Esophagus squamous epithelium (tissue), 4 donors: Measurements from ENCODE around the gene NQO1.
A peak's percentile ranks its signal among the peaks of the same experiment; 100 is the strongest.

ENCODE experiments used
- POLR2A ChIP-seq, 4 donors: fragments of 450-650 bp; IDR thresholded peaks; one replicate each; pipeline ENCODE4 v1.6.1; 2017; ENCODE audit warnings: antibody characterized with exemption in 4 of 4, mild to moderate bottlenecking in 4 of 4, moderate library complexity in 3 of 4
- TF ChIP-seq, protein P1 (sequence below), 6 experiments: fragments of 450-650 bp in 4 of 6; fragments of 200-600 bp in 2 of 6; sonication (generic) in 2 of 6; IDR thresholded peaks; one replicate each; pipeline ENCODE4 v1.5.1; 2016 to 2019; ENCODE audit warnings: antibody characterized with exemption in 6 of 6, mild to moderate bottlenecking in 4 of 6, moderate library complexity in 4 of 6

- TF ChIP-seq POLR2A (IDR thresholded peaks at IDR 0.05) = peak in 2 of 4 donors; percentile 59 to 68
- TF ChIP-seq, protein P1, sequence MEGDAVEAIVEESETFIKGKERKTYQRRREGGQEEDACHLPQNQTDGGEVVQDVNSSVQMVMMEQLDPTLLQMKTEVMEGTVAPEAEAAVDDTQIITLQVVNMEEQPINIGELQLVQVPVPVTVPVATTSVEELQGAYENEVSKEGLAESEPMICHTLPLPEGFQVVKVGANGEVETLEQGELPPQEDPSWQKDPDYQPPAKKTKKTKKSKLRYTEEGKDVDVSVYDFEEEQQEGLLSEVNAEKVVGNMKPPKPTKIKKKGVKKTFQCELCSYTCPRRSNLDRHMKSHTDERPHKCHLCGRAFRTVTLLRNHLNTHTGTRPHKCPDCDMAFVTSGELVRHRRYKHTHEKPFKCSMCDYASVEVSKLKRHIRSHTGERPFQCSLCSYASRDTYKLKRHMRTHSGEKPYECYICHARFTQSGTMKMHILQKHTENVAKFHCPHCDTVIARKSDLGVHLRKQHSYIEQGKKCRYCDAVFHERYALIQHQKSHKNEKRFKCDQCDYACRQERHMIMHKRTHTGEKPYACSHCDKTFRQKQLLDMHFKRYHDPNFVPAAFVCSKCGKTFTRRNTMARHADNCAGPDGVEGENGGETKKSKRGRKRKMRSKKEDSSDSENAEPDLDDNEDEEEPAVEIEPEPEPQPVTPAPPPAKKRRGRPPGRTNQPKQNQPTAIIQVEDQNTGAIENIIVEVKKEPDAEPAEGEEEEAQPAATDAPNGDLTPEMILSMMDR (IDR thresholded peaks at IDR 0.05) = no peak
These were observed at the start of gene NQO1 for GRCh38 chr16:69726313-69727060.
